Measurements from ENCODE around the gene FAM20C. TPM values are rescaled to one million over a fixed set of nuclear protein-coding genes. Genes with fewer than 3 reads are reported as not detected.

Gene FAM20C
- total RNA-seq, 1 donor from 2014 or later: 23.4 TPM

- no peak for DNase-seq (ENCODE audit: low spot score)
Observed at GRCh38 chr7:158771-159170, 33.6 kb upstream of the FAM20C start.

- no peak for DNase-seq (ENCODE audit: low spot score)
Observed at GRCh38 chr7:159370-160270, 32.8 kb upstream of the FAM20C start.

GRCh38 chr7:160958-161725 lies 31.2 kb upstream of the FAM20C start:
- no peak for DNase-seq (ENCODE audit: low spot score)

GRCh38 chr7:162632-163297 lies 29.6 kb upstream of the FAM20C start:
- peak; percentile 15 for DNase-seq (ENCODE audit: low spot score)

- no peak for DNase-seq (ENCODE audit: low spot score)
Observed at GRCh38 chr7:163298-163695, 29.1 kb upstream of the FAM20C start.

- no peak for DNase-seq (ENCODE audit: low spot score)
Observed at GRCh38 chr7:163971-164881, 28.1 kb upstream of the FAM20C start.

- DNase-seq (ENCODE audit: low spot score): peak; percentile 11
Observed at GRCh38 chr7:164882-165660, 27.3 kb upstream of the FAM20C start.

- DNase-seq (ENCODE audit: low spot score): peak; percentile 80
Observed at GRCh38 chr7:165661-166337, 26.6 kb upstream of the FAM20C start.

- DNase-seq (ENCODE audit: low spot score): peak; percentile 53
Observed at GRCh38 chr7:166338-167060, 25.9 kb upstream of the FAM20C start.

GRCh38 chr7:167090-167855 lies 25.1 kb upstream of the FAM20C start:
- peak; percentile 56 for DNase-seq (ENCODE audit: low spot score)

GRCh38 chr7:167976-168791 lies 24.2 kb upstream of the FAM20C start:
- no peak for DNase-seq (ENCODE audit: low spot score)

GRCh38 chr7:169276-170172 lies 22.8 kb upstream of the FAM20C start:
- no peak for DNase-seq (ENCODE audit: low spot score)

- DNase-seq (ENCODE audit: low spot score): no peak
Observed at GRCh38 chr7:170551-171363, 21.6 kb upstream of the FAM20C start.

GRCh38 chr7:171364-171904 lies 20.9 kb upstream of the FAM20C start:
- DNase-seq (ENCODE audit: low spot score): no peak

GRCh38 chr7:171912-172515 lies 20.4 kb upstream of the FAM20C start:
- DNase-seq (ENCODE audit: low spot score): no peak
